ENCODE data around the gene NETO1.
A peak's percentile ranks its signal among the peaks of the same experiment; 100 is the strongest.

Gene NETO1

GRCh38 chr18:72840109-72840508 lies 27.7 kb downstream of the NETO1 start:
- no peak for DNase-seq

GRCh38 chr18:72834731-72835130 lies 33.1 kb downstream of the NETO1 start:
- no peak for DNase-seq

GRCh38 chr18:72833471-72833870 lies 34.3 kb downstream of the NETO1 start:
- no peak for DNase-seq

DNA sequence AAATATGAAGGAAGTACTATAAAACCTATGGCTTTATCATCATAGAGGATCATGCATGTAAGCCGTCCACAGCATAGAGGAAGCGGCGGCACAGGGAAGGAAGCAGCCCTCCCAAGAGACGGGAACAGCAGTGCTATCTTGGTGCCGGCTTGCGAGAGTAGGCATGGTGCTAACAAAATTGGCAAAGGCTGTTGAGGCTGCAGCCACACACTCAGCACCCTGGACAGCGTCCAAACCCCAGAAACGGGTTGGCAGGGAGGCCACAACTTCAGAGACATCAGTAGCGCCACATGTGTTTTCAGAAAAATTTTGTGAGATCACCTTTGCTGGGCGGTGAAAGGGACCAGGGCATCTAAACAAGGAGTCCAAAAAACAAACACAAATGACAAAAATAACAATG lies 37.7 kb downstream of the NETO1 start:
- peak; percentile 0 for DNase-seq

DNA sequence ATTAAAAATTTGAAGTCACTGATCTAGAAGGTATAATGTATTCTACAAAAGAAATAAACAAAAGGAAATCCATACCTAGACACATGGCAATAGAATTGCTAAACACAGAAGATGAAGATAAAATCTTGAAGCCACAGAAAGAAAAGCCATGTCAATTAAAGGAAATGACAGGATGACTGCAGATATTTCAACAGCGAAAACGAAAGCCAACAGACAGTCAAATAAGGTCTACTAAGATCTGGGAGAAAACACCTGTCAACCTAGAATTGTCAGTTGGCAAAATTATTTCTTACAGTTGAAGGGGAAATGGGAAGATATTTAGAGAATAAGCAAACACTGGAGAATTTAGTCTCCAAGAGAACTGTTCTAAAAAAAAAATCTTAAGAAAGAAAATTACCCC lies 39.2 kb downstream of the NETO1 start:
- no peak for DNase-seq

GRCh38 chr18:72826736-72827135 lies 41.1 kb downstream of the NETO1 start:
- no peak for DNase-seq

DNA sequence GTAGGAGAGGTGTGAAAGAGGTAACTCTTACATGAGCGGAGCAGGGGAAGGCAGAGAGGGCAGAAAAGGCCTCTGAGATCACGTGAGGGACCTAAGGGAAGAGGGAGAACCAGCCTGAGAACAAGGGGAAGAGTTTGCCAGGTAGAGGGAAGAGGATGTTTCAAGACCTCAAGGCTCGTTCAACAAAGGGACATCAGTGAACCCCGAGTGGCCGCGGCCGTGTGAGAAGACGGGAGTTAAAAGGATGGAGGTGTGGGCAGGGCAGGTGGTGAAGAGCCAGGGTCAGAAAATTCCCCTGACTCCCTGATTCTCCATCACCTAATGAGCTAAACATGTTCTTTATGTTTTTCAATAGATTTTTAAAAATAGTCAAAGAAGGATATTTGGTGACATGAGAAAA lies 44.4 kb downstream of the NETO1 start:
- DNase-seq = no peak

GRCh38 chr18:72822202-72822601 lies 45.6 kb downstream of the NETO1 start:
- DNase-seq = no peak

GRCh38 chr18:72820571-72820970 lies 47.2 kb downstream of the NETO1 start:
- DNase-seq = no peak

- DNase-seq = no peak
These were observed 48.7 kb downstream of the NETO1 start for GRCh38 chr18:72819050-72819449.

DNA sequence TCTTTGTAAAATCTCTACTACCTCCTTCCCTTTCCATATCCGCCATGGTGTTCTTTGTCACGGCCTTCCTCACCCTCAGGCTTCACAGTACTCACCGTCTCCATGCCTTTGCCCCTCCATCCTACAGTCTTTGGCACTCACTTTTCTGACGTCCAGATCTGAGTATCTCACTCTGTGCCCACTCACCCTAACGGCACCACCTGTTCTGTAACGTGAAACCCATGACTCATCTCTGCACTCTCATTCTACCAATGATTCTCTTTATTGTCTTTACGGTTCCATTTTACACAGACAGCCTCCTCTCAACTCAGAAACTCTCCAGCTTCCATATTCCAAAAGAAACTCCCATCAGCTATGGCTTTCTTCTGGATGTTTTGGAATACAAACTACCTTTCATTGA lies 56.7 kb downstream of the NETO1 start:
- no peak for DNase-seq

- DNase-seq = no peak
These were observed 59.1 kb downstream of the NETO1 start for GRCh38 chr18:72808680-72809079.

DNA sequence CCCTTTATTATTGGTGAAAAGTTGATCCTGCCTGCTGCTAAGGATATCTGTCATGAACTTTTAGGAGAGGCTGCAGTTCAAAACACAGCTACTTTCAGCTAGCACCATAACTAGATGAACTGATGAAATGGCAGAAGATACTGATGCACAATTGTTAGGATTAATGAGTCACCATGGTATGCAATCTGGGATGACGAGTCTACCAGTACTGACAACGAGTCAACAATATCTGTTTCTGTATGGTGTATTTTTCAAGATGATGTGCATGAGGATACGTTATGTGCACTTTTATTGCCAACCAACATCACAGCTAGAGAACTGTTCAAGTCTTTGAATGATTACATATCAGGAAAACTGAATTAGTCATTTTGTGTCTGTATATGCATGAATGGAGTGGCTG lies 68.7 kb downstream of the NETO1 start:
- no peak for DNase-seq

- DNase-seq = no peak
These were observed 84.3 kb downstream of the NETO1 start for GRCh38 chr18:72783530-72783929.

DNA sequence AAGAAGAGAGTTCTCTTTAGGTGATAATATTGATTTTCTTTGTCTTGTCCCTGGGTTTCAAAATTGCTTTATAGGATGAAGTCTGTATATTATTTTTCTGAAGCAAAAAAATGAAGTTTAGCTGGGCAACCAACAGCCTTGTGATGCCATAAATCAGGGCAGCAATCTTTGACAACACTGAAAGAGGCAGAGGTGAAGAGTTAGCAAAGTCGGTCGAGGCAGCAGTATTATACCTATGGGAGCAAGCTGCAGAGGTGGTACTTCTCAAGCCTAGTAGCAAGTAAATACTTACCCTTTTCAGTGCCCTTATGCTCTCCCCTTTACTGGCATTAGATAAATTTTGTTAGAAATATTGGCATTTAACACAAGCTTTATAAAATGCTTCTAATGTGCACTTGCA lies 92.9 kb downstream of the NETO1 start:
- DNase-seq = no peak

DNA sequence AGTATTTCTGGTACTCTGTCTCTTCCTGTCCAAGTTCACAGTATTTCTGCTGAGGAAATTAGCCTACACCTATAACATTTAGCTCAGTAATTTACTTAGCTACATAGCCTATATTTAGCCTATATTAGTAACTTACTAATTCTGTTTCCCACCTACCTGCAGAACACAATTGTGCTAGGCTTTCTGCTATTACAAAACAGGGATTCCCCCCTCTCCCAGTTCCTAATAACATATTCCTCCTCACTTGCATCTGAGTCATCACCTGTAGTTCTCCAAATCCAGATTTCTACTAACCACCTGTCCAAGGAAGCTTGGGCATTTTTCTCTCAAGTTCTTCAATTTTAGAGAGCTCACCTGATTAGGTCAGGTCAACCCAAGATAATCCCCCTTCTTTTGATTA lies 94.9 kb downstream of the NETO1 start:
- DNase-seq = no peak

DNA sequence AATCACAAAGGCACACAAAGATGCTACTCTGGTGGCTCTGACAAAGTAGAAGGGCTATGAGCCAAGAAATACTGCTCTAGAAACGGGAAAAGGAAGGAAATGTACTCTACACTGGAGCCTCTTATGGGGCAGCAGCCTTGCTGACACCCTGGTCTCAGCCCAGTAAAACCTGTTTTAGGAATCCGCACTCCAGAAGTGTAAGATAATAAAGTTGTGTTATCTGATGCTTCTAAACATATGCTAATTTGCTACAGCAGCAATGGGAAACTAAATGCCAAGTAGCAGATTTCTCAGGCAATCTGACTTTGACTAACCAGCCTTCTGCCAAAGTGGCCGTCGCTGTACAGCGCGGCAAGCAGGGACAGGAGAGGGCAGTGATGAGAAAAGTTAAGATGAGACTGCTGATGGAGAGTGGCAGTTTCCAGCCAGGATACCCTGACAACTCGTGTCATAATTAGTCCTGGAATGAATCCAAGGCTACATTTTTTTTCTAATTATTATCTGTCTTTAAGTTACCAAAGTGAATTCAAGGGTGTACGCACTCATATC lies 99.0 kb downstream of the NETO1 start:
- DNase-seq = no peak

DNA sequence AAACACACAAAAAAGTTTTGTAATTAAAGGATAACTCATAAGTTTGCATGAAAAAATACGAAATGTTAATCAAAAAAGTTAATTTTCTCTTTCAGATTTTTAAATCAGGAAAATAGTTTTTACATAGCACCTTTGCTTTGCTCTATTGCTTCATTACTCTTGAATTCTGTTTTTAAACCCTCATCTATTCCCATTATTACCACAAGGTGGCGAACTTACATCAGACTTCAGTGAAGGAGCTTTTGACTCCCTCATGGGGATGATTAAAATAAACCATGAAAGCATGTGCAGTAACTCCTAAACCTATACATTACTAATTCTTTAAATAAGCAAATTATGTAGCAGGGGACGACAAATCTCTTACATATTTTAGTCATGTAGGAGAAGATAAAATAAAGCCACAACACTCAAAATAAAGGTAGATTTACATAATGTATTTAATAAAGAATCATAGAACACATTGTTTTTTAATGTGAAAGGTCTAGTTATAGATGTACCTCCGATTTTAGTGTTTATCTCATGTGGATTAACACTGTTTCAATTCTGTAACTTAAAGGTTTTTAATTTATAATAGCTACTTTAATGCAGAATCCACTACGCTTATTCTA lies 105.2 kb downstream of the NETO1 start:
- peak; percentile 52 for DNase-seq

DNA sequence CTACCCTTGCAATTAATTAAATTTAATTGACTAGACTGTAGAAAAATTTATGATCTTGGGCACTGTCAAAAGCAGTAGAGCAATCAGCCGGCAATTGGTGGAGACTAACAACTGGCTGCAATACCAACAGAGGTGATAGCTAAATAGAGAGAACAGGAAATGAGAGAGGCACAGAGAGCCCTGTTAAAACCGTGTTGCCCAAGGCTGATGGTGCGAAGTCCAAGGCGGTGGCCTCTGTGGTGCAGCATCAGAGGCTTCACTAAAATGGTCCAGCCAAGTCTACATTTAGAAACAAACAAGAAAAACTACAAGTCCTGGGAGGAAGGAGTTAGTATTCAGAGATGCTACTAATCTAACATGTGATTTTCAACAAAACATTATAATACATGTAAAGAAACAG lies 115.6 kb downstream of the NETO1 start:
- DNase-seq = no peak

- no peak for DNase-seq
These were observed 125.8 kb downstream of the NETO1 start for GRCh38 chr18:72742002-72742401.

- DNase-seq = no peak
These were observed 129.7 kb downstream of the NETO1 start for GRCh38 chr18:72738136-72738535.

DNA sequence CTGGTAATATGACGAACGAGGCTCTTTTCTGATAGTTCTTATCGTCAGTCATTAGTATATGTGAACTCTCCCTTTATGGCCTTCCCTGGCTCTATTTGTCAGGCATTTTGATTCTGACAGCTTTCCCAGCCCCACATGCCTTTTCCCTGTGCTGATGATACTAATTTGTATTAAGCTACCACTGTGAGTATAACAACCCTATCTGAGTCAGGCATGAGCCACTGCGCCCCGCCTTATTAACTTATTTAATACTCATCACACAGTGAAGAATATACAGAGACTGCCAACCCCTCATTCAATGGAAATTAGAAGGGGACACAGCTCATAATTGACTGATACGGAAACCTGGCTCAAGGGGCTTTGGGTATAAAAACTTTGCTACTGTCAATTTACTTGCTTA lies 140.0 kb downstream of the NETO1 start:
- no peak for DNase-seq

DNA sequence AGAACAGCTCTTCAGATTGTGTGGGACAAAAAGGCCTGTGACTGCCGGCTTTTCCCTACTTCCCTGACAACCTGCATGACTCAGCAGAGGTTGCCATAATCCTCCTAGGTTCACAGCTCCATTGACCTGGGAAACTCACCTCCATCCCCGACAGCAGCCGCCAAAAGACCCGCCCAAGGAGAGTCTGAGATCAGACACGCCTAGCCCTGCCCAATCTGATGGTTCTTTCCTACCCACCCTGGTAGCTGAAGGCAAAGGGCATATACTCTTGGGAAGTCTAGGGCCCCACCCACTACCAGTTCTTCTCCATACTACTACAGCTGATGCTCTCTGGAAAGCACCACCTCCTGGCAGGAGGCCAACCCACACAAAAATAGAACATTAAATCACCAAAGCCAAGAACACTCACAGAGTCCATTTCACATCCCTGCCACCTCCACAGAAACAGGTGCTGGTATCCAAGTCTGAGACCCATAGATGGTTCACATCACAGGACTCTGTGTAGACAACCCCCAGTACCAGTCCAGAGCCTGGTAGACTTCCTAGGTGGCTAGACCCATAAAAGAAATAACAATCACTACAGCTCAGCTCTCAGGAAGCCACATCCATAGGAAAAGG lies 140.6 kb downstream of the NETO1 start:
- DNase-seq = no peak

GRCh38 chr18:72726201-72726600 lies 141.6 kb downstream of the NETO1 start:
- no peak for DNase-seq

DNA sequence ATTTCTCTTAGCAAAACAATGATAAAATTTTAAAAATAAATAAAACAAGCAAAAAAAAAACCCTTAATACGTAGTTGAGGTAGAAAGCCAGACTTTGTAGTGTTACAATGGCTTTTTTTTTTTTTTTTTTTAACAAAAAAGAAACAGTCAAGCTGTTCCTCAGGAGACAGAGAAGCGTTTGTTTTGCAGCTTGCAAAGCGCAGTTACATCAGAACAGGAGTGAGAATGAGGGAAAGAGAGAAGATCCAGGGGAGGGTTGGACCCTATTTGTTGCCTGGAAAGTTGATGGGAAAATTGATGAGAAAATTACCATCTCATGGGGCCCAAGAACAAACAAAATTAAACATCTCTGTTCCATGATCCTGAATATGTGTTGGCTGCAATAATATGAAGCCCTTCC lies 146.5 kb downstream of the NETO1 start:
- DNase-seq = no peak

Data from activated CD4-positive, alpha-beta T cell treated with anti-CD3 and anti-CD28 coated beads, Interleukin-10, Interleukin-2, amounts not matched to agents 100 ng/mL and 50 ng/mL, durations not matched to agents 16 hours and 8 hours (primary cell).